ENCODE data around the gene UPF2.
A peak's percentile ranks its signal among the peaks of the same experiment; 100 is the strongest.

The UPF2 gene

GRCh38 chr10:11881030-11881476 is 161.6 kb downstream of the UPF2 start:
- H3K4me1 Mint-ChIP-seq = peaks cover 3% of the 10 kb centered on the region
- H3K36me3 Mint-ChIP-seq = no peaks in the 10 kb centered on the region
- no peak overlapping the region for H3K27ac Mint-ChIP-seq
- peaks cover 12% of the 10 kb centered on the region for H3K27me3 Mint-ChIP-seq
- H3K4me3 Mint-ChIP-seq = no peak overlapping the region
- ATAC-seq = no peak
- no peaks in the 10 kb centered on the region for H3K9me3 Mint-ChIP-seq

GRCh38 chr10:11880151-11881029 is 162.2 kb downstream of the UPF2 start:
- no peaks in the 10 kb centered on the region for H3K36me3 Mint-ChIP-seq
- peaks cover 19% of the 10 kb centered on the region for H3K27me3 Mint-ChIP-seq
- no peaks in the 10 kb centered on the region for H3K4me1 Mint-ChIP-seq
- no peak overlapping the region for H3K4me3 Mint-ChIP-seq
- peak; percentile 49 for ATAC-seq
- H3K27ac Mint-ChIP-seq = no peak overlapping the region
- no peaks in the 10 kb centered on the region for H3K9me3 Mint-ChIP-seq

- ATAC-seq = no peak
- H3K9me3 Mint-ChIP-seq = no peaks in the 10 kb centered on the region
- H3K27me3 Mint-ChIP-seq = peaks cover 27% of the 10 kb centered on the region
- H3K4me1 Mint-ChIP-seq = peaks cover 6% of the 10 kb centered on the region
- H3K27ac Mint-ChIP-seq = no peak overlapping the region
- no peak overlapping the region for H3K4me3 Mint-ChIP-seq
- no peaks in the 10 kb centered on the region for H3K36me3 Mint-ChIP-seq
Measured at GRCh38 chr10:11879387-11880094, 163.1 kb downstream of the UPF2 start.

- Mint-ChIP-seq H3K36me3 (no peaks in the 10 kb centered on the region), H3K4me3 (no peak overlapping the region), H3K27ac (no peak overlapping the region), H3K27me3 (peaks cover 35% of the 10 kb centered on the region), H3K9me3 (no peaks in the 10 kb centered on the region), H3K4me1 (peaks cover 7% of the 10 kb centered on the region)
- no peak for ATAC-seq
Measured at GRCh38 chr10:11878776-11879175, 163.8 kb downstream of the UPF2 start.

- Mint-ChIP-seq H3K4me1 (peaks cover 7% of the 10 kb centered on the region), H3K9me3 (no peaks in the 10 kb centered on the region), H3K4me3 (no peak overlapping the region), H3K27ac (no peak overlapping the region), H3K36me3 (no peaks in the 10 kb centered on the region), H3K27me3 (peaks cover 47% of the 10 kb centered on the region)
- no peak for ATAC-seq
Measured at GRCh38 chr10:11877591-11877905, 165.1 kb downstream of the UPF2 start.

- H3K9me3 Mint-ChIP-seq = no peaks in the 10 kb centered on the region
- H3K4me3 Mint-ChIP-seq = no peak overlapping the region
- H3K27ac Mint-ChIP-seq = no peak overlapping the region
- H3K36me3 Mint-ChIP-seq = no peaks in the 10 kb centered on the region
- H3K27me3 Mint-ChIP-seq = peaks cover 51% of the 10 kb centered on the region
- H3K4me1 Mint-ChIP-seq = peaks cover 7% of the 10 kb centered on the region
- ATAC-seq = no peak
Measured at GRCh38 chr10:11876805-11877590, 165.6 kb downstream of the UPF2 start.

- Mint-ChIP-seq H3K9me3 (no peaks in the 10 kb centered on the region), H3K27ac (no peak overlapping the region), H3K36me3 (no peaks in the 10 kb centered on the region), H3K4me3 (no peak overlapping the region), H3K4me1 (peaks cover 7% of the 10 kb centered on the region), H3K27me3 (peaks cover 51% of the 10 kb centered on the region)
- no peak for ATAC-seq
Measured at GRCh38 chr10:11876324-11876723, 166.3 kb downstream of the UPF2 start.

- no peak overlapping the region for H3K27ac Mint-ChIP-seq
- peaks cover 7% of the 10 kb centered on the region for H3K4me1 Mint-ChIP-seq
- peaks cover 51% of the 10 kb centered on the region for H3K27me3 Mint-ChIP-seq
- H3K4me3 Mint-ChIP-seq = no peak overlapping the region
- H3K9me3 Mint-ChIP-seq = no peaks in the 10 kb centered on the region
- H3K36me3 Mint-ChIP-seq = no peaks in the 10 kb centered on the region
- ATAC-seq = no peak
Measured at GRCh38 chr10:11875494-11876281, 166.9 kb downstream of the UPF2 start.

- H3K4me3 Mint-ChIP-seq = peak overlapping the region; percentile 11
- peaks cover 7% of the 10 kb centered on the region for H3K4me1 Mint-ChIP-seq
- no peaks in the 10 kb centered on the region for H3K9me3 Mint-ChIP-seq
- no peak overlapping the region for H3K27ac Mint-ChIP-seq
- peak; percentile 74 for ATAC-seq
- no peaks in the 10 kb centered on the region for H3K36me3 Mint-ChIP-seq
- H3K27me3 Mint-ChIP-seq = peaks cover 45% of the 10 kb centered on the region
Measured at GRCh38 chr10:11874568-11875493, 167.8 kb downstream of the UPF2 start.

- Mint-ChIP-seq H3K36me3 (no peaks in the 10 kb centered on the region), H3K4me1 (peaks cover 7% of the 10 kb centered on the region), H3K27ac (no peak overlapping the region), H3K9me3 (no peaks in the 10 kb centered on the region), H3K27me3 (peaks cover 39% of the 10 kb centered on the region), H3K4me3 (no peak overlapping the region)
- no peak for ATAC-seq
Measured at GRCh38 chr10:11871466-11871865, 171.1 kb downstream of the UPF2 start.

GRCh38 chr10:11870900-11871400 is 171.7 kb downstream of the UPF2 start:
- Mint-ChIP-seq H3K4me3 (no peak overlapping the region), H3K9me3 (no peaks in the 10 kb centered on the region), H3K27ac (no peak overlapping the region), H3K4me1 (peaks cover 7% of the 10 kb centered on the region), H3K27me3 (peaks cover 38% of the 10 kb centered on the region), H3K36me3 (no peaks in the 10 kb centered on the region)
- no peak for ATAC-seq

GRCh38 chr10:11870461-11870780 is 172.2 kb downstream of the UPF2 start:
- ATAC-seq = no peak
- peaks cover 7% of the 10 kb centered on the region for H3K4me1 Mint-ChIP-seq
- H3K9me3 Mint-ChIP-seq = no peaks in the 10 kb centered on the region
- H3K4me3 Mint-ChIP-seq = no peak overlapping the region
- peaks cover 32% of the 10 kb centered on the region for H3K27me3 Mint-ChIP-seq
- no peaks in the 10 kb centered on the region for H3K36me3 Mint-ChIP-seq
- H3K27ac Mint-ChIP-seq = no peak overlapping the region

Data from stimulated activated memory B cell treated with anti-CD40 and anti-IgM and Interleukin-4, amounts not matched to agents 10 μg/mL and 1 μg/mL and 100 μg/mL, for 72 hours (primary cell).